GM21737 (cell line): ENCODE measurements around the gene ZNF425.
"Not testable (repeated sequence)": the region's sequence is repeated elsewhere in the genome, so short reads cannot be mapped to it uniquely, and the experiment has no call there.

Experiments
- ATAC-seq: cut with Tn5 transposase; IDR thresholded peaks from one replicate; pipeline ENCODE4 v1.9.1; 2021; ENCODE audit warnings: mild to moderate bottlenecking, moderate library complexity; ENCODE audit not compliant: unreplicated experiment

The ZNF425 gene

DNA sequence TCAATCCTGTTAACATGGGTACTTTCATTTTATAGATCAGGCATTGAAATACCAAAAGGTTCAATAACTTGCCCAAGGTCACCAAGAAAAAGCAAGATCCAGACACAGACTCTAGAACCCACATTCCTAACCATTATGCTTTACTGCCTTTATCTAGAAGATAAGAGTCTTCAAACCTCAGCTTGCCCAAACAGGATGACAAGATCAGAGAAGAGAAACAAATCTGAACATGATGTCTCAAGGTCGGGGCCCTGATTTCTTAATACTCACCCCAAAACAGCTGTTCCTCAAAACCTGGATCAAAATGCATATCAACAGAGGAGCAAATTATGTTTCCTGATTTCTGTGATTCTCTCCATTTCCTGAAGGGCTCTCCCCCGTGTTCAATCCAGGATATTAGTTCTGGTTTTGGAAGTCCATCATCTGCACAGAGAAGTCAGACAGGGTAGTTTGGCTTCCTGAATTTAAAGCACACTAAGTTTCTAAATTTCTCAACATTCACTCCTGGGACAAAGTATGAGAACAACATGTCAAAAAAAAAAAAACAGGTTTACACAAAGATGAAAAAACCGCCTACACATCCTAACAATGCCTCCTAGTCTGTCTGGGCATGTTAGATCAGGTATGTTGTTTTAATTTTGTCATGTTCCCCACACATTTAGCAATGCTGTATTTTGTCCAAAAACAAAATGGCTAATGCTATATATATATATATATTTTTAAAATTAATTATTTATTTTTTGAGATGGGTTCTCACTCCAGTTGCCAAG lies 51.8 kb downstream of the ZNF425 start:
- ATAC-seq = no peak

DNA sequence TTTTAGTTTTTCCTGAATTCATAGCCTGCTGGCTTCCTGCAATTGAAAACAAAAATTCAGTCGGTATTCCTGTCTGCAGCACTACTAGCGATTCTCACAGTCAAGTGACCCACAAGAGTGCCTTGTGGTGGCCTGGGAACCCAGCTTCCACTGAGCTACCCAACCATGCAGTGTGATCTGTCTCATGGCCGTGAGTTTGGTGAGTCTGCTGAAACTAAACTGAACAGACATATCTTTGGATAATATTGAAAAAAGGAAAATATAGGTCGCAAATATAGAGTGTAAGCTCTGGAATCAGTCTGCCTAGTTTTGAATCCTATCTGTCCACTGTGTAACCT lies 53.7 kb downstream of the ZNF425 start:
- no peak for ATAC-seq

DNA sequence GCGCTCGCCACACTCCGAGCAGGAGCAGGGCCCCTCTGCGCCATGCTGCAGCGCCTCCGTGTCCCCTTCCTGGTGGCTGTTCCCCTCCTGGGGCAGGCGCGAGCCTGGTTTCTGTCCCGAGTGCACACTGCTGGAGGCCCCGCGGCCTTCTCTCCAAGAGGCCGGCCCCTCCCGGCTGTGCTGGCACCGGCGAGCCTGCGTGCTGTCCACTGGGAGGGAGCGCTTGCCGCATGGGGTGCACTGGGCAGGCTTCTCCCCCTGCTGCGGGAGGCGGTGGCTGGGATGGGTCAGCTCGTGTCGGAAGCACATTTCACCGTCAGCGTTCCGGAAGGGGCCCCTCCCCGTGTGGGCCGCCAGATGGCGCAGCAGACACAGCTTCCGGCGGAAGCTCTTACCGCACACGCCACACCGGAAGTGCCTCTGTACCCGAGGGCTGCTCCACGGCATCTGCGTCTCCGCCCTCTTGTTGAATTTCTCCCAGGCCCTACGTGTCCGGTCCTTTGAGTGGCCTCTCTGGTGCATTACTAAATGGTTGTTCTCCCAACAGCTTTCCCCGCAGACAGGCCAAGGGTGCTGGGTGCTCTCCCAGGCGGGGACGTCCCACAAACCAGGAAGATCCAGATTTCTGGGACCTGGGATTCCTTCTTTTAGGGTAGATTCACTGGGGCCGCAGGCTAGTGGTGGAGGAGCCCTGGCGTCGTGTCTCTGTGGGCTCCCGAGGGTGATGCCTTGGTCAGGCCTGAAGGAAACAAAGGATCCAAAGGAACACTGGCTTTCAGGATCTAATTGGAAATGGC lies 54.3 kb downstream of the ZNF425 start:
- no peak for ATAC-seq

DNA sequence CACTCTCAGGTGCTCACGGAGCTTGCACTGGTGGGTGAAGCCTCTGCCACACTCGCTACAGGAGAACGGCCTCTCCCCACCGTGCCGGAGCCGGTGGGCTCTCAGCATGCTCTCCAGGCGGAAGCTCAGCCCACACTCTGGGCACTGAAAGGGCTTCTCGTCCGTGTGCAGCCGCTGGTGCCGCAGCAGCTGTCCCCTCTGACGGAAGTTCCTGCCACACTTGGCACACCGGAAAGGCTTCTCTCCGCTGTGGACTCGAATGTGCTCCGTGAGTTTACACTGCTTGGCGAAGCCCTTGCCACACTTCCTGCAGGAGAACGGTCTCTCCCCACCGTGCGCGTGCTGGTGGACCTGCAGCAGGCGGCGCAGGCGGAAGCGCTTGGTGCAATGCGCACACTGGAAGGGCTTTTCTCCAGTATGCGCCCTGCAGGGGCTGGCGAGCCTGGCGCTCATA lies 54.9 kb downstream of the ZNF425 start:
- no peak for ATAC-seq

DNA sequence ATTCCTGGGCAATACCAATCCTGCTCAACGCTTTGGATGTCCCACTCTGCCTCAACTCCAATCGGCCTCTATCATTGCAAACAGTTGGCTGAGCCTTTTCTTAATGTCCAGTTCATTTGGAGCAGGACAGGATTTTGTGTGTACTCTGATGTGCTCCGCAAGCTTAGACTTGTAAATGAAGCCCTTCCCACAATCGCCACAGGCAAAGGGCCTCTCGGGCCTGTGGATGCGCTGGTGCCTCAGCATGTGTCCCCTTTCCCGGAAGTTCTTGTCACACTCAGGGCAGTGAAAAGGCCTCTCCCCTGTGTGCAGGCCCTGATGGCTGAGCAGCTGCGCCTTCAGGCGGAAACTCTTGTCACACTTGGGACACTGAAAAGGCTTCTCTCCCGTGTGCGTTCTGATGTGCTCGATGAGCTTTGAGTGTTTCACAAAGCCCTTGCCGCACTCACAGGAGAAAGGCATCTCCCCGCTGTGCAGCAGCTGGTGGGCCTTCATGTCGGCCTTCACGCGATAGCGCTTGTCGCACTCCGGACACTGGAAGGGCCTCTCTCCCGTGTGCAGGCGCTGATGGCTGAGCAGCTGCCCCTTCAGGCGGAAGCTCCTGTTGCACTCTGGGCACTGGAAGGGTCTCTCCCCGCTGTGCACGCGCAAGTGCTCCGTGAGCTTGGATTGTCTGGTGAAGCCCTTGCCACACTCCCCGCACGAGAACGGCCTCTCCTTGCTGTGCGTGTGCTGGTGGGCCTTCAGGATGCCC lies 55.6 kb downstream of the ZNF425 start:
- no peak for ATAC-seq

DNA sequence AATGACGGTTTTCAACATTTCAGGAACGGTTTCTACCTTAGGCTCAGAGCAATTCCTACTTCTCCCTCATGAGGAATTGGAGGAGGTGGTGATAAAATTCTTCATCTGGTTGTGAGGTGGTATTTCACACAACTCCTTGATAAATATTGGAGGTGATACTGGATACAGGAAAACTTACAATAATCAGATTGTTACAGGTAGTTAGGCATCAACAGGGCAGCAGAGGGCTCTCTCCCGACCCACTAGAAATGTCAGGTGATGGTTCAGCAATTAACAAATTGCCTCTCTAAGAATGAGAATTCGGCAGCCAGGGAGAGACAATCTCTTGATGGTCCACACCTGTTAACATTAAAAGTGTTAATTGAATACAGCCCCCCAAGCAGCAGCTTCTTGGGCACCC lies 58.3 kb downstream of the ZNF425 start:
- no peak for ATAC-seq

DNA sequence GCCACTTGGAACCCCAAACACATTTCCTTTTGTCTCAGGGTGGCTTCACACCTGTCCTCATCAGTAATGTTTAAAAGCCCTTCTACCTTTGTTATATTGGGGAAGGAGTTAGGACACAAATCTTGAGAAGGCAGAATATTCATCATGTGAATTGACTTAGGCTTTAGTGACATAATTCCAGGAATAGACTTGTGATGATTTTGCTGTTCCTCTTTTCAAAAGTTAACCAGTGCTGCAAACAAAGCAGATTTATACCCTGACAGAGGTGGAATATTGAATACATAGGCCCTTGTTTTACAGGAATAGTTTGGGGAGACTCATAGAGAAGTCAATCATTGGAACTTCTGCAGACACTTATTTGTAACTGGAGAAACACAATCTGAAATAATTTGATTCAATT lies 62.6 kb downstream of the ZNF425 start:
- ATAC-seq = no peak

DNA sequence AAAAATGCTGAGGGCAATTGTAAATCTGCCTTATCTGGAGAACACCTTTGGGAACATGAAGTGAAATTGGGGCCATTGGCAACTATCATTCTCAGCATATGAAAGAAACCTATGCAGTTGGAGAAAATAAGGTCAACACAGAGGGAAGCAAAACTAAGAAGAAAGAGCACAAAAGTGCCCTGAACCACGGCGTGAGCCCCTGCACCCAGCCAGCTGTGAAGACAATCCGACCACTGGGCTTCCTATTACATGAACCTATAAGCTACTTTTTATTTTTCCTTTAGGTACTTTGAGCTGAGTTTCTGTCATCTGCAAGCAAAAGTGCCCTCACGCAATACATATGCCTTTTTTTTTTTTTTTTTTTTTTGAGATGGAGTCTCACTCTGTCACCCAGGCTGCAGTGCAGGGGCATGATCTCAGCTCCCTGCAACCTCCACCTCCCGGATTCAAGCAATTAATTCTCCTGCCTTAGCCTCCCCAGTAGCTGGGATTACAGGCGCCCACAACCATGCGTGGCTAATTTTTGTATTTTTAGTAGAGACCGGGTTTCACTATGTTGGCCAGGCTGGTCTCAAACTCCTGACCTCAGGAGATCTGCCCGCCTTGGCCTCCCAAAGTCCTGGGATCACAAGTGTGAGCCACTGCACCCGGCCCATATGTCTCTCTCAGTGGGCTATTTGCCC lies 63.8 kb downstream of the ZNF425 start:
- ATAC-seq = not testable (repeated sequence)

DNA sequence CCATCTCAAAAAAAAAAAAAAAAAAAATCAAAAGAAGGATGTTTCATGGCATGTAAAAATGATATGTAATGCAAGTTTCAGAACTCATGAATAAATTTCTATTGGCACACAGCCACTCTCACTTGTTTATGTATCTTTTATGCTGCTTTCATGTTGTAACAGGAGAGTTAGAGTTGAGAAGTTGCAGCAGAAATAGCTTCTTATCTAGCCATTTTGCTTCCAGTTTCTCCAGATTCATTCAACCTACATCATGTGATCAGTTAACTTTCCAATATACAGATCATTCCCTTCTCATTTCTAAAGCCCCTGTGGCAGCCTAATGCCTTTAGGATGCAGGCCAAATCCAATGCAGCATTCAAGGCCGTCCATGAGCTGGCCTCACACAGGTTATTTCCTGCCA lies 66.0 kb downstream of the ZNF425 start:
- no peak for ATAC-seq

DNA sequence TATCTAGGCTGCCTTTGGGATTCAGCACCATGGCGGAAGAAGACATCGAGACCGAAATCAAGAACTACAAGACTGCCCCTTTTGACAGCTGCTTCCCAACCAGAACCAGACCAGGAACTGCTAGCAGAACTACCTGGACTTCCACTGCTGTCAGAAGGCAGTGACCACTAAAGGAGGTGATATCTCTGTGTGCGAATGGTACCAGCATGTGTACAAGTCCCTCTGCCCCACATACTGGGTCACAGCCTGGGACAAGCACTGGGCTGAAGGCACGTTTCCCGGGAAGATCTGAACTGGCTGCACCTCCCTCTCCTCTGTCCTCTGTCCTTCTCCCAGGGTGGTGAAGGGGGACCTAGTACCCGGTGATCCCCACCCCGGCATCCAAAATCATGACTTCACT lies 72.2 kb downstream of the ZNF425 start:
- no peak for ATAC-seq

DNA sequence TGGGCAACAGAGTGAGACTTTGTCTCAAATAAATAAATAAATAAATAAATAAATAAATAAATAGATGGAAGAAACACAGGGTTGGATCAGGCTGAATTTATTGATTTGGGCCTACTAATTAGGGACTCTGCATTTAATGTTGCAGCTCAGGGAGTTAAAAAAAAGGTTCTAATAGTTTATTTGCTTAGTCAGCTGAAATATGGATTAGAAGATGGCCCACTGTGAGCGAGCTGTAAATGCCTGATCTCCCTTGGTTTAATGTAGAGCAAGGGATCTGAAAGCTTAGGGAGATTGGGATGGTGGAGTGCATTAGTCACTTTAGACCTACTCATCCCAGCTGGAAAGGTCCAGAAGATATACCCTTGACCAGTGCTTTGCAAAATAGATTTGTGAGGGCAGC lies 72.7 kb downstream of the ZNF425 start:
- ATAC-seq = no peak
